COR-L47 (cell line): ENCODE measurements around the gene NFE2L1.
A peak's percentile ranks its signal among the peaks of the same experiment; 100 is the strongest.
"Not testable (repeated sequence)": the region's sequence is repeated elsewhere in the genome, so short reads cannot be mapped to it uniquely, and the experiment has no call there.

Source experiments
- DNase-seq: peaks from one replicate; lab custom pipeline; 2025; lab: John Stamatoyannopoulos, UW

NFE2L1 gene

GRCh38 chr17:48023400-48024148, 24.6 kb upstream of the NFE2L1 start:
- DNase-seq: peak; percentile 87

DNA sequence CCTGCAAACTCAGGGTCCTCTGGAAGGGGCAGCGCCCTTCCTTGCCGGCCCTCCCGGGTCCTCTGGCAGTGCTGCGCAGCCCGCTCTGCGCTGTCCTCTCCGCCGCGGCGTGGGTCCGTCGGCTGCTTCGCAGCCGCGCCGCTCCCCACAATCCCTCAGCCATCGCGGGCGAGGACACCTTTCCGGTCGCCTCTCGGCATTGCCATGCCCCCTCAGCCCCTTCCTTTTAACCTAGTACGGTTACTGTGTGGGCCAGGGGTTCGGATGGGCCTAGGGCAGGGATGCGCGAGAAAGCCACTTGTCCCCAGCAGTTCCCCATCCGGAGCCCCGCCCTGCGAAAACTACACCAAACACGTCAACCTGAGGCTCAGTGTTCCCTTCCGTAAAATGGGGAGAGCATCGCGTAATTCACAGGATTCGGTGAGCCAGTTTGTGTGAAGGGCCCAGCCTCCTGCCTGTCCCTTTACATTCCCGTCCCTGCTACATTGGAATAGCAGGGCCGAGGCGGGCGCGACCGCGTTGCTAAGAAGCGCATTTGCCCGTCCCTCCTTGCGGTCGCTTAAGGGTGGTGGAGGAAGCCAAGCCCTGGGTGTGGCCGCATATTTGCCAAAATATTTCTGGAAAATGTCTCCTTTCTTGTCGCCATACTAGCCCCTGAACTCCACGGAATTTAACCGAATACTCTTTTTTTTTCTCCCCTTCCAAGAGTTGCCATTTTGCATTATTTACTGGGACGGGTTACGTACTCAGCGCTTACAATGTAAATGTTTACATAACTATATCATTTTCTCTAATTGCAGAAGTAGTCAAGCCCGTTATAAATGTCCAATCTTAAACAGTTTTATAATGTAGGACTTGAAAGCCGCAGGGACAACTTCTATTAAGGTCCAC, 23.8 kb upstream of the NFE2L1 start:
- peak; percentile 26 for DNase-seq

GRCh38 chr17:48025040-48025903, 22.9 kb upstream of the NFE2L1 start:
- peak; percentile 95 for DNase-seq

DNA sequence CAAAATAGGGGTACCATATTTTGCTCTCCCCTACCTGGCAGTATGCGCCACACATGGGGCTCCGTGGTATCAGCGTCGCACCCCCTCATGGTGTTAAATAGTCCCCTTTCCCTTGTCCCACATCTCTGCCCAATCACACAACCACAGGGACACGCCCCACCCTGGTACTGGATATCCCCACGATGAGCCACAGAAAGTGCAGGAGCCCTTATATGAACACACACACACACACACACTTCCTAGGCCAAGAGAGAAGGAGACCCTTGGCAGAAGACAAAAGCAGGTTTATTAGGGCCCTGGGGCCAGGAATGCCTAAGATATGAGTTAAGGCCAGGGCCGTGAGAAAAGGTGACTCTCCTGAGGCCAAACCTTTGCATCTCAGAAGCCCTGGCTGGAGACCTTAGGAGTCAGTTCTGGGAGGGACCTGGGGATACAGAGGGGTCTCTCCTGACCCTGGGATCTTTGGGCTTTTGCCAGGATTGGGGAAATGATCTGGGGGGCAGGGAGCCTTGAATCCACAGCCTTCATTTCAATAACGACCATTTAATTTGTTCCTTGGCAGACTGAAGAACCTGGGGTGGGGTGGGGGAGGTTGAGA, 22.2 kb upstream of the NFE2L1 start:
- no peak for DNase-seq

DNA sequence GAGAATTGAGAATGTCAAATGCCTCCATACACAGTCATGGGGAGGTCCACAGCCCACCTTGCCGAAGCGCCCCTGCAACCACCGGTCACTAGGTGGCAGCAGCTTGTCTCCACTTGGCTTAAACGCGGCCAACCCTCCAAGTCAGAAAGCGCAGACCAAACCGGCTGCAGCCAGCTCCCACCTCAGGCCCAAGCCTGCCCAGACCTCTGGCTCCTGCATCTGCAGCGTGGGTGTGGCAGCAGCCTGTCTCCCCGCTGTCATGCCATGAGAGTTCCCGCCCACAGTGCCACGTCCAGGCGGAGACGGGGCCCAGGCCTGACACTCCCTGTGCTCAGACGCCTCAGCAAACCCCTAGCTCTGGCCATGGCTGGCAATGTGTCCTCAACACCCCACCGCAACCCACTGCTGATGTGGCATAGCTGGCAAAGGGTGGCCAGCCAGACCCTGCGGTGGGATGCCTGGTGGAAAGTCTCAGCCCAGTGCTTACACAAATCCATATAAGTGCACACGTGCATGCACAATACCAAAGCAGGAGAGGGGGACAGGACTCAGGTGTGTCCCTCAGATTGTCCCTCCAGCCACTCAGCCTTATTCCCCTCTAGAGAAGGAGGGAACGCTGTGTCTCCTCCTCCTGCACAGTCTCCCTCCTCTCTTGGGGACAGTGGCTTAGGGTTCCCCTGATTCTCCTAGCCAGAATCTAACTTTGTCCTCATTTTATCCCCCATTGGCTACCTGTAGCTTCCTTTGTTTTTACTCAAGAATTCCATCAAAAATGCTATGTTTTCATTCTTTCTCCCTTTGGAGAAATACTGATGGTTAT, 21.4 kb upstream of the NFE2L1 start:
- DNase-seq: peak; percentile 95

DNA sequence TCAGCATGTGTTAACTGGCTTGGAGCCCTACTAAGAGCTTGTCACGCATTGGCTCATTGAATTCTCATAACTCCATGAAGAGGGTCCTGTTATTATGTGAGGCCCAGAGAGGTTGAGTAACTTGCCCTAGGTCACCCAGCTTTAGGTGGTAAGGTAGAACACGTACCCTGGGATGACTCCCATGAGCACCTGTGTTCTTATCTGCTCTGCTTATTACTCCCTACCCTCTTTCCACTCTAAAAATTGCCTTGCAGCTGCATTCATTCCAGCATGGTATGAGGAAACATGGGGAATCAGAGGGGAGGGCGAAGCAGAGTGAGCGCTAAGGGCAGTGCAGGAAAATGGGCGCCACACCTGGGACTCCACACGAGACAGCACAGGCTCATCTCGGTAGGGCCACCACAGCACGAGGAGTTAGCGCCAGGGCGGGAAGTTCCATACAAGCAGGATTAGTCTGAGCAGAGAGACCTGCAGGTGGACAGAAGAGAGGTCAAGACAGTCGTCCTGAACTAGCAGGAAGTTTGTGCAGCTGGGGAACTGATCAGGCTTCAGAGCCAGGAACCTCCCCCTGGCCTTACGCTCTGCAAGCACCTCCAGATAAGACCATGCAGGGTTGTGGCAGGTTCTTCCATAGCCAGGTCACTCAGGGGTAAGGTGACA, 20.7 kb upstream of the NFE2L1 start:
- DNase-seq: no peak

GRCh38 chr17:48028736-48029135, 19.4 kb upstream of the NFE2L1 start:
- no peak for DNase-seq

- DNase-seq: no peak
Measured at GRCh38 chr17:48030531-48030930, 17.6 kb upstream of the NFE2L1 start.

DNA sequence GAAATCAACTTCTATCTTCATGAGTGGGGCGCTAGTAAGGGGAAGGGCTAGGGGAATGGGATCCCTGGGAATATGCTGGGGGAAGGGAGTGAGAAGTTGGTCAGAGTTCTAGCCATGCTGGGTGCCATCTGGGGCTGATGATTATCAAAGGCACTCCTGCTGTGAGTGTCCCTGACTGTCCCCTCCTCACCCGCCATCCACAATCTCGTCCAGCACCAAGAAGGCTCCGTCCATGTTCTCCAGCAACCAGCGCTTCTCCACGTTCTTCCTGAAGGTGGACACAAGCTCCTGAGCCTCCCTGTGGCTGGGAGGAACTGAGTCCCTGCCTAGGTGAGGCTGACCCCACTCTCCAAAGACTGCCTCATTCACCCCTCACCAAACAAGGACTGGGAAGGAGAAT, 16.2 kb upstream of the NFE2L1 start:
- DNase-seq: no peak

DNA sequence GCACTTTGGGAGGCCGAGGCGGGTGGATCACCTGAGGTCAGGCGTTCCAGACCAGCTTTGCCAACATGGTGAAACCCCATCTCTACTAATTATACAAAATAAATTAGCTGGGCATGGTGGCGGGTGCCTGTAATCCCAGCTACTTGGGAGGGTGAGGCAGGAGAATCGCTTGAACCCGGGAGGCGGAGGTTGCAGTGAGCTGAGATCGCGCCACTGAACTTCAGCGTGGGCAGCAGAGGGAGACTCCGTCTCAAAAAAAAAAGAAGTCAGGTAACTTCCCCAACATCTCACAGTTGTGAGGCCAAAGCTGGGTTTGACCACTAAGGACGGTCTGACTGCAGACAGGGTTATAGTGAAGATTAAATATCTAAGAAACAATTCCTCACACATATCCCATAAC, 13.4 kb upstream of the NFE2L1 start:
- not testable (repeated sequence) for DNase-seq

DNA sequence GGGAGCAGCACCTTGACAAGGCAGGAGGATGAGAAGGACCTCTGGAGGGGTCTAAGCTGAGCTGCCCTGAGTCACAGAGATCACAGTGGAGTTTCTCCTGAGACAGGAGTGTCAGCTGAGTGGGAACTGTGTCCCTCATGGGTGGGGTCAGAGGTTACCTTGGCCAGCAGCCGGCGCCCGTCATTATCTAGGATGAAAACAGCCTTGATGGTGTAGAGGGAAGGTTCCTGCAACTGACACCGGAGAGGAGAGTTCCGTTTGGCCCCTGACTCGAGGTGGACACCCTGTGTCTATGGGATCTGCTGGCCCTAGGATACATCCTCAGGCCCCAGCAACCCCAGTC, 11.5 kb upstream of the NFE2L1 start:
- no peak for DNase-seq

DNA sequence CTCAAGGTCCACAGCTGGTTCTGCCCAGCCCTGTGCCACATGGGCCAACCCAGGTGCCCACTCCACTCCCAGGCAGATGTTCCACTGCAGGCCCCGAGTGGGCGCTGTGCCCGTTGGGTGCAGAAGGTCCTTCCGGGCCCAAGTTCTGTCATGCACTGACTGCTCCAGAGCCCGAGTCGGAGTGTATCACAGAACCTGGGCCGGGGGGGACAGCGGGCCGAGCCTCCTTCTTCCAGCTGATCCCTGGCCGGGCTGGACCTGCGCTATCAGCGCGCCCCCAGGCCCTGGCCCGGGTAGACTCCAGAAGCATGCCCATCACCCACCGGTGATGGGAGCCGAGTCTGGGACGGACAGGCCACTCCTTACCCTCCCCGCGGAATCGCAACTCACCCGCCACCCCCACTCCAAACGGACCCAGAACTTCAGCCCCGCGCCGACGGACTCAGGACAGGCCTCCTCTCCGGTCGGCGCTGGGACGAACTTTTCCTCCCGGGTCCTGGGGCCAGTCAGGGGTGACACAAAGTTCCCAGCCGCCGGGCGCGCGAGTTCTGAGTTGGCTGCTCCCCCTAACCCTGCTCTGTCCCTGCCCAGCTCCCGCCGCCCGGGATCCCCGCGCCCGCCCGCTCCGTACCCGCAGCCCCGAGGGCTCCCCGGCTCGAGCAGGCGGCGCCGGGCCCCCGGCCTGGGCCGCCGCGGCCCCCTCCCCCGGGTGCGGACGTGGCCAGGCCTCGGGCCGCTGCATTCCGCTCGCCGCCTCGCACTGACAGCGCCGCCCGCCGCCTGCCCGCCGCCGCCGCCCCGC, 10.9 kb upstream of the NFE2L1 start, which contains the start of gene COPZ2:
Gene COPZ2, minus strand, starts transcription at position 762 of the 802 bp plus-strand sequence. Its CDS starts 20 bp downstream, at position 742.
- DNase-seq: no peak

GRCh38 chr17:48037838-48038323, 10.3 kb upstream of the NFE2L1 start:
- DNase-seq: no peak

DNA sequence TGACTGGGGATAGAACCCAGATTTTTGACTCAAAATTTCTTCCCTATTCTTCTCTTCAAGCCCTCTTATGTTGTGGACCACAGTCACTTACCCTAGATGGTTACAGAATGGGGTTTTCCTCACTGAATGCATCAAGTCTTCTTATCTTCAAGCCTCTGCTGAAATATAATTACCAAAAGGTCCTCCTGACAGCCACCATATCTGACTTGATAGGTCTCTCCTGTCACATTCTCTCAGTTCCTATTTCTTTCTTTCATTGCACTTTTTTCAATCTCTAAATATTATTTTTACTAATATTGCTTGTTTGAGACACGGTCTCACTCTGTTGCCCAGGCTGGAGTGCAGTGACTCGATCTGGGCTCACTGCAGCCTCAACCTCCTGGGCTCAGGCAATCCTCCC, 9.5 kb upstream of the NFE2L1 start:
- DNase-seq: no peak

- DNase-seq: no peak
Measured at GRCh38 chr17:48043176-48043575, 5.0 kb upstream of the NFE2L1 start.

- no peak for DNase-seq
Measured at GRCh38 chr17:48044851-48045250, 3.3 kb upstream of the NFE2L1 start.

- no peak for DNase-seq
Measured at GRCh38 chr17:48045316-48046001, 2.7 kb upstream of the NFE2L1 start.

DNA sequence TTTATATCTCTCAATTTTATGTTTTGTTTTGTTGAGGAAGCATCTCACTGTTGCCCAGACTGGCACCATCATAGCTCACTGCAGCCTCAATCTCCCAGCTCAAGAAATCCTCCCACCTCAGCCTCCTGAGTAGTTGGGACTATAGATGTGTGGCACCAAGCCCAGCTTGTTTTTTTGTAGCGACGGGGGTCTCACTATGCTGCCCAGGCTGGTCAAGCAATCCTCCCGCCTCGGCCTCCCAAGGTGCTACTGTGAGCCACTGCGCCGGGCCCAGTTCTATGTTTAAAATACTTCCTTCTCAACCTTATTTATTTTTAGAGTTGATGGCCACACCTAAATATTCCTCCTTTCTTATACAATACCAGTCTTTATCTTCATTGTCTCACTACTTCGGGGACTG, 1.9 kb upstream of the NFE2L1 start:
- DNase-seq: no peak
